Nephron progenitor cell (in vitro differentiated cells): Measurements from ENCODE around the gene RFC4.
"Not testable (repeated sequence)": the region's sequence is repeated elsewhere in the genome, so short reads cannot be mapped to it uniquely, and the experiment has no call there.

Experiments
- DNase-seq: peaks from one replicate; pipeline ENCODE4 v3.0.0; 2021
- H3K27ac Mint-ChIP-seq: 2 replicates; pipeline ENCODE4 v1.8.0; 2021; ENCODE audit warnings: mild to moderate bottlenecking, moderate library complexity, mixed read lengths
- H3K27me3 Mint-ChIP-seq: 2 replicates; pipeline ENCODE4 v1.8.0; 2021; ENCODE audit warnings: mild to moderate bottlenecking, low read depth, mixed read lengths; ENCODE audit not compliant: poor library complexity
- H3K36me3 Mint-ChIP-seq: 2 replicates; pipeline ENCODE4 v1.8.0; 2021; ENCODE audit warnings: low read depth, mixed read lengths
- H3K4me1 Mint-ChIP-seq: 2 replicates; pipeline ENCODE4 v1.8.0; 2021; ENCODE audit warnings: mixed read lengths
- H3K4me3 Mint-ChIP-seq: 2 replicates; pipeline ENCODE4 v1.8.0; 2021; ENCODE audit warnings: mild to moderate bottlenecking, moderate library complexity, mixed read lengths
- H3K9me3 Mint-ChIP-seq: 2 replicates; pipeline ENCODE4 v1.8.0; 2021; ENCODE audit warnings: mild to moderate bottlenecking, moderate library complexity, mixed read lengths
- CTCF ChIP-seq: fragments of 200-600 bp; sonication (generic); IDR thresholded peaks from 2 replicates; pipeline ENCODE4 v1.5.0; 2021; ENCODE audit warnings: antibody characterized with exemption

The RFC4 gene

GRCh38 chr3:186810336-186810996 is 4.2 kb upstream of the RFC4 start:
- H3K4me3 Mint-ChIP-seq = no peak overlapping the region
- H3K9me3 Mint-ChIP-seq = peaks cover 3% of the 10 kb centered on the region
- peaks cover 8% of the 10 kb centered on the region for H3K27me3 Mint-ChIP-seq
- no peaks in the 10 kb centered on the region for H3K36me3 Mint-ChIP-seq
- H3K27ac Mint-ChIP-seq = no peak overlapping the region
- no peak for DNase-seq
- H3K4me1 Mint-ChIP-seq = peaks cover 19% of the 10 kb centered on the region
- TF ChIP-seq CTCF = no peak

GRCh38 chr3:186807231-186807630 is 949 bp upstream of the RFC4 start:
- Mint-ChIP-seq H3K4me3 (peak overlapping the region; percentile 88), H3K36me3 (peaks cover 18% of the 10 kb centered on the region), H3K9me3 (no peaks in the 10 kb centered on the region), H3K4me1 (peaks cover 25% of the 10 kb centered on the region), H3K27me3 (peaks cover 3% of the 10 kb centered on the region), H3K27ac (no peak overlapping the region)
- no peak for DNase-seq
- TF ChIP-seq CTCF = no peak

- not testable (repeated sequence) for H3K4me3 Mint-ChIP-seq, DNase-seq, H3K9me3 Mint-ChIP-seq, H3K27me3 Mint-ChIP-seq, H3K27ac Mint-ChIP-seq
- peaks cover 43% of the 10 kb centered on the region for H3K36me3 Mint-ChIP-seq
- H3K4me1 Mint-ChIP-seq = peaks cover 25% of the 10 kb centered on the region
Measured at GRCh38 chr3:186803447-186803846, 2.8 kb downstream of the RFC4 start.

- Mint-ChIP-seq H3K4me3 (no peak overlapping the region), H3K9me3 (no peaks in the 10 kb centered on the region), H3K36me3 (peaks cover 45% of the 10 kb centered on the region), H3K27me3 (no peaks in the 10 kb centered on the region), H3K4me1 (peaks cover 25% of the 10 kb centered on the region), H3K27ac (no peak overlapping the region)
- no peak for TF ChIP-seq CTCF
- DNase-seq = no peak
Measured at GRCh38 chr3:186802701-186803100, 3.6 kb downstream of the RFC4 start.

- H3K27ac Mint-ChIP-seq = no peak overlapping the region
- no peak overlapping the region for H3K4me3 Mint-ChIP-seq
- peaks cover 8% of the 10 kb centered on the region for H3K4me1 Mint-ChIP-seq
- H3K36me3 Mint-ChIP-seq = peaks cover 64% of the 10 kb centered on the region
- H3K27me3 Mint-ChIP-seq = no peaks in the 10 kb centered on the region
- no peaks in the 10 kb centered on the region for H3K9me3 Mint-ChIP-seq
- no peak for TF ChIP-seq CTCF
- DNase-seq = no peak
Measured at GRCh38 chr3:186800285-186800684, 6.0 kb downstream of the RFC4 start.

GRCh38 chr3:186798239-186798874 is 7.9 kb downstream of the RFC4 start:
- H3K27ac Mint-ChIP-seq = no peak overlapping the region
- H3K9me3 Mint-ChIP-seq = no peaks in the 10 kb centered on the region
- TF ChIP-seq CTCF = no peak
- no peaks in the 10 kb centered on the region for H3K4me1 Mint-ChIP-seq
- H3K27me3 Mint-ChIP-seq = no peaks in the 10 kb centered on the region
- no peak overlapping the region for H3K4me3 Mint-ChIP-seq
- H3K36me3 Mint-ChIP-seq = peaks cover 74% of the 10 kb centered on the region
- no peak for DNase-seq
